ENCODE measurements around the gene ENTPD8. TPM values are rescaled to one million over a fixed set of nuclear protein-coding genes. Genes with fewer than 3 reads are reported as not detected.

ENTPD8 gene
- total and polyA plus RNA-seq, 10 of the 15 experiments (the other 5 are each of a cell fraction or from before 2014, with no cell fraction given): not detected

GRCh38 chr9:137445275-137445807 lies 4.2 kb upstream of the ENTPD8 start (continued):
- TF ChIP-seq, protein P1, sequence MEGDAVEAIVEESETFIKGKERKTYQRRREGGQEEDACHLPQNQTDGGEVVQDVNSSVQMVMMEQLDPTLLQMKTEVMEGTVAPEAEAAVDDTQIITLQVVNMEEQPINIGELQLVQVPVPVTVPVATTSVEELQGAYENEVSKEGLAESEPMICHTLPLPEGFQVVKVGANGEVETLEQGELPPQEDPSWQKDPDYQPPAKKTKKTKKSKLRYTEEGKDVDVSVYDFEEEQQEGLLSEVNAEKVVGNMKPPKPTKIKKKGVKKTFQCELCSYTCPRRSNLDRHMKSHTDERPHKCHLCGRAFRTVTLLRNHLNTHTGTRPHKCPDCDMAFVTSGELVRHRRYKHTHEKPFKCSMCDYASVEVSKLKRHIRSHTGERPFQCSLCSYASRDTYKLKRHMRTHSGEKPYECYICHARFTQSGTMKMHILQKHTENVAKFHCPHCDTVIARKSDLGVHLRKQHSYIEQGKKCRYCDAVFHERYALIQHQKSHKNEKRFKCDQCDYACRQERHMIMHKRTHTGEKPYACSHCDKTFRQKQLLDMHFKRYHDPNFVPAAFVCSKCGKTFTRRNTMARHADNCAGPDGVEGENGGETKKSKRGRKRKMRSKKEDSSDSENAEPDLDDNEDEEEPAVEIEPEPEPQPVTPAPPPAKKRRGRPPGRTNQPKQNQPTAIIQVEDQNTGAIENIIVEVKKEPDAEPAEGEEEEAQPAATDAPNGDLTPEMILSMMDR (IDR thresholded peaks at IDR 0.05 in 2 of 3, conservative IDR thresholded peaks at IDR 0.05 in 1 of 3; ENCODE audit: control insufficient read depth in 2 of 3, extremely low read depth in 1 of 3, insufficient read depth in 1 of 3, low read depth in 3 of 3, low read length in 3 of 3): peak; percentile 74 to 86 (median 83)
- TF ChIP-seq NBN (IDR thresholded peaks at IDR 0.05) (peak; percentile 71; the same call in 1 of the 2 replicates), ZNF384 (IDR thresholded peaks at IDR 0.05; ENCODE audit: borderline replicate concordance, low read depth, low read length) (peak; percentile 90), TCF7 (IDR thresholded peaks at IDR 0.05; ENCODE audit: borderline replicate concordance) (no peak)

DNA sequence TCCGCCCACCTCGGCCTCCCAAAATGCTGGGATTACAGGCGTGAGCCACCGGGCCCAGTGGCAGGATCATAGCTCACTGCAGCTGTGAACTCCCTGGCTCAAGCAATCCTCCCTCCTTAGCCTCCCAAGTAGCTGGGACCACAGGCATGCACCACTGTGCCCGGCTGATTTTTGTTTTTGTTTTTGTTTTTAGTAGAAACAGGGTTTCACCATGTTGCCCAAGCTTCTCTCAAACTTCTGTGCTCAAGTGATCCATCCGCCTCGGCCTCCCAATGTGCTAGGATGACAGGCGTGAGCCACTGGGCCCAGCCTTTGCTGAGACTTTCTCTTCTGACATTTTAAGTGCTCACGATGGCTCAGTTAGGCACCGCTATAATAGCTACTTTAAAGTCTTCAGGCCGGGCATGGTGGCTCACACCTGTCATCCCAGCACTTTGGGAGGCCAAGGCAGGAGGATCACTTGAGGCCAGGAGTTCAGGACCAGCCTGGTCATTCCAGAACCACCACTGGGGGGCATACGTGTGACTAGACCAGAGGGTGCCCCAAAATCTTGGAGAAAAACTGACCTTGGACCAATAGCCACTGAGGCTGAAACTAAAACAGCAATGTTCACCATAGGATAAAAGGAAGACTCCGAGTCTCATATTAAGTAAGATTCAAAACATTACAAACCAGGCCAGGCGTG lies 3.1 kb upstream of the ENTPD8 start:
- in situ Hi-C loops (cut with MboI): no loop called here
- BruUV-seq (replicated peaks): no TSS peak
- Histone ChIP-seq H3K4me2 (ENCODE audit: control insufficient read depth, insufficient read depth) (no peak overlapping the region), H3K9ac (ENCODE audit: control insufficient read depth, insufficient read depth, low read length) (no peak overlapping the region), H2AFZ (ENCODE audit: control insufficient read depth, low read depth, low read length) (no peak overlapping the region), H3K27ac (ENCODE audit: control insufficient read depth, insufficient read depth) (no peak overlapping the region), H4K20me1 (ENCODE audit: control insufficient read depth, insufficient read depth) (no peaks in the 10 kb centered on the region), H3K36me3 (ENCODE audit: control insufficient read depth in 2 of 2, insufficient read depth in 2 of 2, low read length in 1 of 2) (no peaks in the 10 kb centered on the region), H3K4me1 (ENCODE audit: control insufficient read depth, insufficient read depth, low read length) (peaks cover 8% of the 10 kb centered on the region), H3K4me3 (no peak overlapping the region), H3K9me3 (replicated peaks; ENCODE audit: control insufficient read depth, insufficient read depth, low read length) (no peaks in the 10 kb centered on the region), H3K27me3 (replicated peaks in 1 of 2; ENCODE audit: control insufficient read depth in 2 of 2, insufficient read depth in 2 of 2, low read length in 1 of 2) (no peaks in the 10 kb centered on the region), H3K79me2 (ENCODE audit: control insufficient read depth, insufficient read depth, low read length) (no peaks in the 10 kb centered on the region)
- CTCF ChIA-PET: interaction anchor here (0.7 to 3.9 kb wide), 6 partner anchors 16 to 208 kb away, joined by 3 to 25 read pairs (median 6); partner anchors contain the start of genes EXD3 and NOXA1
- 52% methylated on average over 14 of the region's 14 CpGs for WGBS (ENCODE audit: insufficient coverage, insufficient replicate concordance, low lambda C conversion rate, missing lambda C conversion rate)
- intact Hi-C loops (cut with micrococcal nuclease; ENCODE audit: unreplicated experiment): loop anchor here (2.0 kb wide), 3 partner anchors 21 to 157 kb away; partner anchors contain the start of genes EXD3 and NOXA1
- no peak for FAIRE-seq
- SMC1A ChIA-PET (ENCODE audit: uncharacterized antibody, unreplicated experiment): interaction anchor here (1.0 to 1.8 kb wide), 3 partner anchors 14 to 158 kb away, joined by 3 to 7 read pairs (median 3); no protein-coding TSS in a partner anchor
- TF ChIP-seq ZBTB40 (IDR thresholded peaks at IDR 0.05; ENCODE audit: borderline replicate concordance) (no peak), EZH2 (IDR thresholded peaks at IDR 0.05; ENCODE audit: borderline replicate concordance, control insufficient read depth, low read depth, low read length) (no peak), EED (IDR thresholded peaks at IDR 0.05; ENCODE audit: low read depth) (no peak), SMARCA5 (IDR thresholded peaks at IDR 0.05) (no peak), BMI1 (IDR thresholded peaks at IDR 0.05; ENCODE audit: borderline replicate concordance) (no peak), EGR1 (IDR thresholded peaks at IDR 0.05; ENCODE audit: borderline replicate concordance in 1 of 2, low read depth in 2 of 2, low read length in 2 of 2) (no peak)
- RAD21 ChIA-PET (ENCODE audit: unreplicated experiment): interaction anchor here (1.3 kb wide), 1 partner anchor 142 kb away, joined by 6 read pairs; the partner anchor contains the start of gene NRARP
- ATAC-seq: no peak
- DNase-seq (ENCODE audit: low read depth, low spot score): no peak
- POLR2A ChIA-PET: interaction anchor here (1.4 kb wide), 1 partner anchor 22 kb away, joined by 5 read pairs; the partner anchor contains the start of genes EXD3 and NOXA1
